Measurements from ENCODE around the gene TNFAIP8L1.
A peak's percentile ranks its signal among the peaks of the same experiment; 100 is the strongest.

The TNFAIP8L1 gene

DNA sequence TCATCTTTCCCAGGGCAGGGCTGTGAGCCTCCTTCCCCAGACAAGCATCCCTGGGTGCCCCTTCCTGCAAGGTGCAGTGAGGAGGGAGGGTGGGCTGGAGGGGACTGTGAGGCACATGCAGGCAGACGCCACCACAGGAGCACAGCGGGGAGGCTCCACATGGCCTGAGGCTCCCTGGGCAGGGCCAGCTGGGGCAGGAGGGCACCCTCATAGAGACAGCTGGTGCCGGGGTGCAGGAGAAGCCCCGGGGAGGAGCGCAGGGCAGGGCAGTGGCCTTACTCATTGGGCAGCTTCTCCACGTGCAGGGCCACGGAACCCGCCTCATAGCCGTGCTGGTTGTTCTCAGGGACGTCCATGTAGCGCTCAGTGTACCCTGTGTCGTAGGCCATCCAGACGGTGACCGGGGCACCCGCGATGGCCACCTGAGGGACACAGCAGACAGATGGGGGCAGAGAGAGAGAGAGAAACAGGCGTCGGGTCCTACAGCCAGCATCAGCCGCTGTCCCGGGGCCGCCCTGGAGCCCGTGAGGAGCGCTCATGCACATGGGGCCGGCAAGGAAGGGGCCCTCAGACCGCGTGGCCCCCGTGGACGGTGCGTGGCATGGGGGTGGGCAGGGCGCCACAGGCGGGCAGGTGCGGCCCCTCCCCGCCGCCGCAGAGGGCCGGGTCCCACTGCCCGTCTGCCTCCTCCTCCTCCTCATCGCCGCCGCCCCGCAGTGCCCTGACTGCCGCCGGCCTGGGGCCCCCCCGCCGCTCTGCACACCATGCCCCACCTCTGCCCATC, 43.3 kb downstream of the TNFAIP8L1 start:
- DNase-seq: no peak

- DNase-seq: no peak
Measured at GRCh38 chr19:4684312-4685095, 45.2 kb downstream of the TNFAIP8L1 start.

- DNase-seq: no peak
Measured at GRCh38 chr19:4686700-4687099, 47.4 kb downstream of the TNFAIP8L1 start.

DNA sequence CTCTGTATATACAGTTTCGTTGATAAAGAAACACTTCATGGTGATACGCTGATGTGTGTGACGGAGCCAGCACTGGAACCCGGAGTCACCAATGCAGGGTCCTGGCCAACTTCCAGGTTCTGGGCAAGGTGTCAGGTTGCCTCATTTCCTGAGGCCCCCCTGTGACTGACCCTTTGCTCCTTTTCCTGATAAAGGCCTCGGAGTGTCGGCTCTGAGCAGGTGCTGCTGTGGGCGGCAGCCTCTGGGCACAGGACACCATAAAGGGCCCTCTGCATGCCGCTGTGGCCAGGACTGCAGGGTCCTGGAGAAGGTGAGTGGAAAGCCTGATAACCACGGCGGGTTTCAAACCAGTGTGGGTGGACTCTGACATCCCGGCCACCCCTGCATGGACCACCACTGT, 48.1 kb downstream of the TNFAIP8L1 start:
- no peak for DNase-seq

GRCh38 chr19:4688587-4688986, 49.3 kb downstream of the TNFAIP8L1 start:
- DNase-seq: no peak

- no peak for DNase-seq
Measured at GRCh38 chr19:4689403-4689802, 50.1 kb downstream of the TNFAIP8L1 start.

GRCh38 chr19:4690361-4690760, 51.0 kb downstream of the TNFAIP8L1 start:
- peak; percentile 28 to 47 (median 37) for DNase-seq

- DNase-seq: peak; percentile 96 to 98 (median 96)
Measured at GRCh38 chr19:4691373-4691772, 52.1 kb downstream of the TNFAIP8L1 start.

- no peak for DNase-seq
Measured at GRCh38 chr19:4692251-4693077, 53.1 kb downstream of the TNFAIP8L1 start.

GRCh38 chr19:4693078-4693350, 53.7 kb downstream of the TNFAIP8L1 start:
- DNase-seq: no peak

GRCh38 chr19:4693471-4694121, 54.3 kb downstream of the TNFAIP8L1 start:
- peak in 2 of 3 donors; percentile 17 to 26 for DNase-seq

DNA sequence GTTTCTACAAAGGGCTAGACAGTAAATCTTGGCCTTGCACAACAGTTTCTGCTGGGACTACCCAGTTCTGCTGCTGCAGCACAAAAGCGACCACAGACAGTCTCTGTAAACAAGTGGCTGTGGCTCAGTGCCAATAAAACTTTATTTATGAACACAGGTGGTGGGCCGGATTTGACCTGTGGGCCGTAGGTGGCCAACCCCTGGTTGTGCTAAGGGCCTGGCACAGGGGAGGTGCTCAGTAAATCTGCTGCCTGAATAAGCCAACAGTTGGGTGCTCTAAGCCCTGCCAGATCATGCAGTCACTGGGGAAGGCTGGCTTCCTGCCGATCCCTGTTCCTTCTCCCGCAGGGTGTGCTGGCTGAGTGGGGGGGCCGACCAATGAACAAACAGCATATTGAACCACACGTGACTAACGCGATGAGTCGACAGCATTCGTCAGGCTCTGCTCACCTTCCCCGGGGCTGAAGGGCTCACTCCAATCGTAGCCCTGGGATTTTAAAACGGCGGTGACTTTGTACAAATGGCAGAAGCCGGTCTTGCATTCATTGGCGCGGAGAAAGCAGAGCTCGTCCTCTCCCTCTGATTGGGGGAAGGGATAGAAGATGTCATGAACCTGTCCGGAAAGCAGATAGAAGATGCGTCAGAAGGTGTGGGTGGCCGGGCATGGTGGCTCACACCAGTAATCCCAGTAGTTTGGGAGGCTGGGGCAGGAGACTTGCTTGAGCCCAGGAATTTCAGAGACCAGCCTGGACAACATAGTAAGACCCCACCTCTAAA, 55.1 kb downstream of the TNFAIP8L1 start:
- peak; percentile 33 to 59 (median 48) for DNase-seq

GRCh38 chr19:4695224-4695731, 56.0 kb downstream of the TNFAIP8L1 start:
- no peak for DNase-seq

- DNase-seq: no peak
Measured at GRCh38 chr19:4697304-4697703, 58.0 kb downstream of the TNFAIP8L1 start.

GRCh38 chr19:4699826-4700692, 60.7 kb downstream of the TNFAIP8L1 start:
- no peak for DNase-seq

DNA sequence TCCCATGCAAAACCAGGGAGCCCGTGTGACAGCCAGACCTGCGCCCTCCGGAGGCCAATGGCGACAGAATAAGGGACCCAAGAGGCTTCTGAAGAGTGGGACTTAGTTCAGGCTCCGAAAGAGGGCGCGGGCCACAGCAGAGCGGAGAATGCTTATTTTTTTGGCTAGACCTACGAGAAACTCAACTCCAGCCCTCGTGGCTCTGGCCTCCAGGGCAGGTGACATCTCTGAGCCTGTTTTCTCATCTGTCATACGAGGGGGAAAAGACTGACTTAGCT, 61.3 kb downstream of the TNFAIP8L1 start:
- DNase-seq: no peak

GRCh38 chr19:4701557-4701956, 62.2 kb downstream of the TNFAIP8L1 start:
- no peak for DNase-seq

GRCh38 chr19:4702764-4703163, 63.4 kb downstream of the TNFAIP8L1 start:
- DNase-seq: no peak

- DNase-seq: no peak
Measured at GRCh38 chr19:4703671-4704316, 64.5 kb downstream of the TNFAIP8L1 start.

DNA sequence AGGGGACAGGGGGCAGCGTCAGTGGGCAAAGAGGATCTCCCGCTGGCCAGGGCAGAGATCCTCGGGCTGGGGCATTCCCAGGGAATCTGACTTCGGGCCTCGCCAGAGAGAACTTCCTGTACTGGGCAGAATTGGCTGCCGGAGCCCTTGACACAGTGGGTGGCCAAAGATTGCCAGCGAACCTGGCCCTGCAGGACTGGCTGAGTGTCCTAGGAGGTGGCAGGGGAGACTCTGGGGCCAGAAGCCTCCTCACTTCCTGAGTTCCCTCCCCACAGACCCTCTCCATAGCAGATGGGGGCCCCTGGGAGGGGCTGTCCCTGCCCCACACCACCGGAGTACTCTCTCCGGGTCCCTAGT, 65.0 kb downstream of the TNFAIP8L1 start:
- no peak for DNase-seq

Data from suppressor macrophage treated with lipopolysaccharide for 1 hour (primary cell).